ENCODE measurements around the gene SPOCD1.
"Not testable (repeated sequence)": the region's sequence is repeated elsewhere in the genome, so short reads cannot be mapped to it uniquely, and the experiment has no call there.

SPOCD1 gene

GRCh38 chr1:31828926-31829690 lies 13.3 kb upstream of the SPOCD1 start:
- DNase-seq: no peak

DNA sequence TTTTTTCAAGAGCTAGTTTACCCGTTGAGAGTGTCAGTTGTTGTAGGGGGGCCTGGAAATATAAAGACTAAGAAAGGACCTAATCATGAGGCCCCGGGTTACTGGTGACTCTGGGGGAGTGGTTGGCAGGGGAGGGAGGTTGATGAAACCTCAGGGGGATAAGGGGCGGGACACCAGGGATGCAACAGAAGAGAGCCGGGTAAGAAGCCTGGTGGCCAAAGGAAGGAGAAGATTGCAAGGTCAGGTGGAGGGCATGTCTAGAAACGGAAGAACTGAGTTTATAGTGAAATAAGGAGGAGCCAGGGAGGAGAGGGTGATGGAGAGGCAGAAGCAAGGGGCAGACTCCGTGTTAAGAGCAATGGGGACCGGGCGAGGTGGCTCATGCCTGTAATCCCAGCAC lies 12.5 kb upstream of the SPOCD1 start:
- no peak for DNase-seq

DNA sequence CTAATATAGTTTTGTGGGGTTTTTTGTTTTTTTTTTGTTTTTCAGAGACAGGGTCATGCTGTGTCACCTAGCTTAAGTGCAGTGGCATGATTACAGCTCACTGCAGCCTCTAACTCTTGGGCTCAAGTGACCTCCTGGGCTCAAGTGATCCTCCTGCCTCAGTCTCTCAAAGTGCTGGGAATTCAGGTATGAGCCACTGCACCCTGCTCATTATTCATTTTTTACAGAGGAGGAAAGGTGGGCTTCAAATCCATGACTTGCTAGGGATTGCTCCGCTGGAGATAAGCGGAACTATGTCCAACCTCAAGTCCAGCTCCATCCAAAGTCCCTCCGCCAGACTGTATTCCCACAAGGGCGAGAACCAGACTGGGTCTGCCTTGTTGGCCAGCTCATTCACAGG lies 8.0 kb upstream of the SPOCD1 start:
- no peak for DNase-seq

DNA sequence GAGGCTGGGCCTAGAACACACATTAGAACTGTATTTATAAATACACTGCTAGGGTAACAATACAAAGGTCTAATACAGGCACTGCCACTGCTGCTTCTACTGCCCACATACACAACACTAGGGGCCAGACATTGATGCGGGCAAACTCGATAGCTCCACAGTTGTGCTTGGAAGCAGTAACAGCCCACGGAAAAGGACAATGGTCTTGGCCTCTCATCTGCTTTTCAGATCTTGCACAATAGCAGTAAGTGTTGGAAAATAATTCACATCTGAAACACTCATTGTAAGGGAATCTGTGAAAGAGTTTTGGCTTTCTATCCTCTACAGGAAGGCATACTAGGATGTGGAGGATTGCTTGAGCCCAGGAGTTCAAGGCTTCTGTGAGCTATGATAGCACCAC lies 6.9 kb upstream of the SPOCD1 start:
- no peak for DNase-seq

DNA sequence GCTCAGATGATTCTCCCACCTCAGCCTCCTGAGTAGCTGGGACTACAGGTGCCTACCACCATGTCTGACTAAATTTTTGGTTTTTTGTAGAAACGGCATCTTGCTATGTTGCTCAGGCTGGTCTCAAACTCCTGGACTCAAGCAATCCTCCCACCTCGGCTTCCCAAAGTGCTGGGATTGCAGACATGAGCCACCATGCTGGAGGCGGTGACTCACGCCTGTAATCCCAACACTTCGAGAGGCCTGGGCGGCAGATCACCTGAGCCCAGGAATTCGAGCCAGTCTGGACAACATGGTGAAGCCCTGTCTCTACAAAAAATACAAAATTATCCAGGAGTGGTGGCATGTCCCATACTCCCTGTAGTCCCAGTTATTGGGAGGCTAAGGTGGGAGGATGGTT lies 4.4 kb upstream of the SPOCD1 start:
- DNase-seq: not testable (repeated sequence)

DNA sequence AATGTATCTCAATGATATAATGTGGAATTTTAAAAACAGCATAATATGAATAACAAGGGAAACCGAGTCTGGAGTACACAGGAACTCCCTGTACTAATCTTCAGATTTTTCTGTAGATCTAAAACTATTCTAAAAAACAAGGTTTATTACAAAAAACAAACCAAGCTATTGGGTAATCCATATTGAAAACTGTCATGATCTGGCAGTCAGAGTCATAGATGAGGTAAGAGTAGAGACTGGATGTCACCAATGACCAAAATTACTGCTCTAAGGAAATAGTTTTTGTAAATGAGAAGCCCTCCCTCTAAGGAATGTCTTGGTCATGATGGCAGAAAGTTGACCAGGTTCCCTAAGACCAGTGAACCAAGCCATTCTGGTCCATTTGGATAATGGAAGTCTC lies 2.4 kb upstream of the SPOCD1 start:
- DNase-seq: no peak

DNA sequence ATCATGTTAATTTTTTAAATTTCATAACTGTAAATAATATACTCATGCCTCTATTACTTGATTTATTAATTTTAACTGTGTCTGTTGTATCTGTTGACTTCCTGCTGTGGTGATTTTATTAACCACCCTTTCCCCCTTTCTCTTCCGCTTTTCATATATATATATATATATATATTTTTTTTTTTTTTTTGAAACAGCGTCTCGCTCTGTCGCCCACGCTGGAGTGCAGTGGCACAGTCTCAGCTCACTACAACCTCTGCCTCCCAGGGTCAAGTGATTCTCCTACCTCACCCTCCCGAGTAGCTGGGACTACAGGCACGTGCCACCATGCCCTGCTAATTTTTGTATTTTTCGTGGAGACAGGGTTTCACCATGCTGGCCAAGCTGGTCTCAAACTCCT lies 1.1 kb upstream of the SPOCD1 start:
- not testable (repeated sequence) for DNase-seq

GRCh38 chr1:31816501-31816900 lies 679 bp upstream of the SPOCD1 start:
- not testable (repeated sequence) for DNase-seq

DNA sequence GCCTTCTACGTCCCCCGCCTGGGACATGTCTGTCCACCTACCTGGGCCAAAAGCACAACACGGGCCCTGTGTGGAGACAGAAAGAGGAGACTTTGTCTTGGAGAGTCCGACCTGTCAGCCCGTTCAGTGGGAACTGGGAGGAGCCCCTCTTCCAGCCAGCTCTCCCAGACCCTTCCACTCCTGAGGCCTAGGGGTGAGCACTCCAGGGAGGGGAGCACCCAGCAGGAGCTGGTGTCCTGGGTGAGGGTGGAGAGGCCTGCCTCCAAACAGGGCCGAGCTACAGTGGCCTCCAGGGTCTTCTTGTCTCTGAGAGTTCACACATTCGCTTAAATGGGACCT lies 546 bp downstream of the SPOCD1 start:
- no peak for DNase-seq

- no peak for DNase-seq
These were observed 1.1 kb downstream of the SPOCD1 start for GRCh38 chr1:31814631-31815306.

DNA sequence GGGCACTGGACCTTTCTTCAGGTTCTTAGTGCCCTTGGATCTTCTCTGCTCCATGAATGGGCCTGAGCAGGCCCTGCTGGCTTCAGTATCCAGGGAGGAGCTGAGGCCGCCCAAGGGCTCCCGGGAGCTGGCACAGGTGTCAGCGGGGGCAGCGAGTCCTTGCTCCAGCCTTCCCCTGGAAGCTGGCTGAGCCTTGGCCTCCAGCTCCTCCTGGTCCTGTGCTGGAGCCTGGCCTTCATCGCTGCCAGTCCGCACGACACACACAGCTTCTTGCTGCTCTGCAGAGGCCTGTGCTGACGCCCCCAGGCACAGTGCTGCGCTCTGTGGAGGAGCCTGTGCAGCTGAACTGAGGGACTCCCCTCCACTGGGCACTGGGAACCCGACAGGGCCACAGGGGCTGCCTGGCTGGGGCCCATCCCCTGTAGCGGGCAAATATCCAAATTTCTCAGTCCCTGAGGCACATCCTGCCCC lies 1.7 kb downstream of the SPOCD1 start:
- no peak for DNase-seq

GRCh38 chr1:31812158-31812829 lies 3.5 kb downstream of the SPOCD1 start:
- no peak for DNase-seq

DNA sequence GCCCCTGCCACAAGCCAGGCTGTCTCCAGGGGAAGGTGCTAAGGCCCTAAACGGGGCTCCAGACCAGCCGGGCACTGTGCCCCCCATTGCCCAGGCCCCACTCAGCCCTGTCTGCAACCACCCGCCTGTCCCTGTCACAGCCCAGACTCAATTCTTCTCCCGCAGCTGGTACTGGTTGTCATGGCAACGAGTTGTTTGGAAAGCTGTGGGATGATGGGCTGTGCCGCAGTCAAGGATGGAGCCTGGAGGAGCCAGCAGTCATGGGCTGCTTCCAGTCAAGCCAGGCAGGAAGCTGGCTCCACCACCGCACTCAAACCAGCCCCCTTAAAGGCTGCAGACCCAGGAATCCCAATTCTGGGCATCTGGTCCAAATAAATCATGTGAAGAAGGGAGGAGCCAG lies 4.2 kb downstream of the SPOCD1 start:
- peak; percentile 77 for DNase-seq

DNA sequence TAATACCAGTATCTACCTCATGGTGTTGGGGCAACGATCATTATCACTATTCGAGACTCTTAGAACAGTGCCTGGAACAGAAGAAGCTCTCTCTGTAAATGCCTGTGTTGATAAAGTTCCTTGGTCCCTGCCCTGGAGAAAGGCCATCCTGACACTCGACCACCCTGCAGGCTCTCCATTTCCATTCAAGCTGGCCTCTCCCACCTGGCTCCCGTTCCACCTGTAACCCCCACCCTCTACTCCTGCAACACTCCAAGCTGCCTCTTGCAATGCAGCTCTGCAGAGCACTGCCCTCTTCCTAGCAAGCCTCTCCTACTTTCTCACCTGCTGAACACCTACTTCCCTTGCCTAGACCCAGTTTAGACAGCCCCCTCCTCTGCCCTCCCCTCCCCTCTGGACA lies 6.1 kb downstream of the SPOCD1 start:
- no peak for DNase-seq

GRCh38 chr1:31807273-31808048 lies 8.4 kb downstream of the SPOCD1 start:
- no peak for DNase-seq

- DNase-seq: no peak
These were observed 10.5 kb downstream of the SPOCD1 start for GRCh38 chr1:31805318-31805717.

- DNase-seq: no peak
These were observed 11.7 kb downstream of the SPOCD1 start for GRCh38 chr1:31804098-31804497.

DNA sequence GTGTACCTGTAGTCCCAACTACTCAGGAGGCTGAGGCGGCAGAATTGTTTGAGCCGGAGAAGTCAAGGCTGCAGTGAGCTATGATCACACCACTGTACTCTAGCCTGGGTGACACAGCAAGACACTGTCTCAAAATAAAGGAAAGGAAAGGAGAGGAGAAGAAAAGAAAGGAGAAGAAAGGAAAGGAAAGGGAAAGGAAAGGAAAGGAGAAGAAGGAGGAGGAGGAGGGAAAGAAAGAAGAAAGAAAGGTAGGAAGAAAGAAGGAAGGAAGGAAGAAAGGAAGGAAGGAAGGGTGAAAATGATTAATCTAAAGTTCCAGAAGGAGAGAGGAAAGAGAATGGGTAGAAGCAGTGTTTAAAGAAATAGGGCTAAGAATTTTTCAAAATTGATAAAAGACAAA lies 12.2 kb downstream of the SPOCD1 start:
- DNase-seq: no peak

- no peak for DNase-seq
These were observed 13.4 kb downstream of the SPOCD1 start for GRCh38 chr1:31802190-31803150.

- DNase-seq: no peak
These were observed 14.4 kb downstream of the SPOCD1 start for GRCh38 chr1:31801458-31801857.

- DNase-seq: no peak
These were observed 15.2 kb downstream of the SPOCD1 start for GRCh38 chr1:31800674-31800967.
